A673 (cell line): Measurements from ENCODE around the gene MET. TPM values are rescaled to one million over a fixed set of nuclear protein-coding genes. Genes with fewer than 3 reads are reported as not detected.

Experiments used
- BruUV-seq: library from RNA; stranded (reverse); fragments of 400-500 nt; replicated peaks from 2 replicates; lab custom pipeline; 2021; lab: Mats Ljungman, UMichigan
- CTCF ChIA-PET: fragments of 300-600 bp; sonication (Branson Sonifier 250); formaldehyde crosslinking; loops from one replicate; lab custom pipeline; 2022; ENCODE audit warnings: antibody characterized with exemption; lab: Charles Lee
- POLR2A ChIA-PET: fragments of 300-600 bp; sonication (Branson Sonifier 250); formaldehyde crosslinking; loops from one replicate; lab custom pipeline; 2022; ENCODE audit warnings: antibody characterized with exemption; ENCODE audit not compliant: low non-redundant PET; lab: Charles Lee
- DNase-seq: peaks from one replicate; pipeline ENCODE4 v3.0.0-alpha.2; 2015; ENCODE audit warnings: low spot score
- H3K27ac ChIP-seq: fragments of 200-600 bp; sonication (generic); 2 replicates; pipeline ENCODE4 v1.5.1; 2016; ENCODE audit warnings: mixed run types, low read depth, mild to moderate bottlenecking, mixed read lengths, antibody characterized with exemption, low read length; ENCODE audit not compliant: poor library complexity, severe bottlenecking
- H3K27me3 ChIP-seq: fragments of 200-600 bp; sonication (generic); replicated peaks from 2 replicates; pipeline ENCODE4 v1.6.1; 2017; ENCODE audit warnings: mixed run types, low read depth, mild to moderate bottlenecking, mixed read lengths, antibody characterized with exemption, low read length; ENCODE audit not compliant: insufficient read depth, poor library complexity
- H3K36me3 ChIP-seq: fragments of 200-600 bp; sonication (generic); 2 replicates; pipeline ENCODE4 v1.6.1; 2016; ENCODE audit warnings: mixed run types, mild to moderate bottlenecking, mixed read lengths, antibody characterized with exemption, low read length; ENCODE audit not compliant: insufficient read depth, poor library complexity, severe bottlenecking
- H3K4me1 ChIP-seq: fragments of 200-600 bp; sonication (generic); 2 replicates; pipeline ENCODE4 v1.6.1; 2017; ENCODE audit warnings: mixed run types, mild to moderate bottlenecking, mixed read lengths, antibody characterized with exemption, low read length; ENCODE audit not compliant: insufficient read depth, poor library complexity, severe bottlenecking
- H3K4me3 ChIP-seq: fragments of 200-600 bp; sonication (generic); 2 replicates; pipeline ENCODE4 v1.5.1; 2016; ENCODE audit warnings: low read depth, mixed run types, mild to moderate bottlenecking, mixed read lengths, low read length; ENCODE audit not compliant: poor library complexity, severe bottlenecking
- H3K9me3 ChIP-seq: fragments of 200-600 bp; sonication (generic); 2 replicates; pipeline ENCODE4 v1.6.1; 2016; ENCODE audit warnings: mixed run types, low read depth, mild to moderate bottlenecking, mixed read lengths, antibody characterized with exemption, low read length; ENCODE audit not compliant: poor library complexity, severe bottlenecking
- EZH2 ChIP-seq: fragments of 200-600 bp; sonication (generic); IDR thresholded peaks from 2 replicates; pipeline ENCODE4 v1.6.1; 2017; ENCODE audit warnings: borderline replicate concordance, low read depth, mild to moderate bottlenecking, mixed read lengths, antibody characterized with exemption, low read length; ENCODE audit not compliant: poor library complexity, severe bottlenecking
- intact Hi-C: fragments of 100-400 bp; cut with micrococcal nuclease; formaldehyde crosslinking; loops from one replicate; pipeline ENCODE4 v1.10.0; 2022; ENCODE audit not compliant: unreplicated experiment
- total RNA-seq: library from RNA; stranded (reverse); gene quantifications from 2 replicates; pipeline ENCODE4 v1.2.3, GENCODE V29; 2021
- TF ChIP-seq, protein P1 (sequence below): fragments of 300-800, 200-600 bp; sonication (generic); conservative IDR thresholded peaks from 2 replicates; pipeline ENCODE4 v1.5.1; 2017; ENCODE audit warnings: low read depth, mild to moderate bottlenecking, antibody characterized with exemption, low read length, moderate library complexity, mixed read lengths

Gene MET
- total RNA-seq, 1 experiment from 2014 or later, result 6.8 TPM

DNA sequence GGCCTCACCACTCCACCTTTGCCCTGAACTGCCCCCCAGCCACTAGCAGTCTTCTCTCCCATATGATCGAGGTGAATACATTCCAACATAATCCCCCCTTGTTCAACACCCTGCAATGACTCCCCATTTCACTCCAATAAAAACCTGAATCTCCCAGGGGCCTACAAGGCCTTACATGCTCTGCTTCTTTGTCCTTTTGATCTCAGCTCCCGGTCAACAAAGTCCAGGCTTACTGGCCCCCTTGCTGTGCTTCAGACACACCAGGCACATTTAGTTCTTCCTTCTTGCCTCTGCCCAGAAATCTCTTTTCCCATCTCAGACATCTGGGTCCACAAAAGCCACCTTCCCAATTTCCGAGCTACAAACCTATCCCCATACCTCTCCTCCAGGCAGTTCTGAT, 14.0 kb downstream of the MET start:
- Histone ChIP-seq H3K9me3 (no peaks in the 10 kb centered on the region), H3K36me3 (no peaks in the 10 kb centered on the region), H3K4me3 (no peak overlapping the region), H3K27me3 (no peaks in the 10 kb centered on the region), H3K4me1 (peaks cover 5% of the 10 kb centered on the region), H3K27ac (no peak overlapping the region)
- no peak for DNase-seq
- ChIA-PET CTCF (no interaction called here), POLR2A (no interaction called here)
- TF ChIP-seq, protein P1, sequence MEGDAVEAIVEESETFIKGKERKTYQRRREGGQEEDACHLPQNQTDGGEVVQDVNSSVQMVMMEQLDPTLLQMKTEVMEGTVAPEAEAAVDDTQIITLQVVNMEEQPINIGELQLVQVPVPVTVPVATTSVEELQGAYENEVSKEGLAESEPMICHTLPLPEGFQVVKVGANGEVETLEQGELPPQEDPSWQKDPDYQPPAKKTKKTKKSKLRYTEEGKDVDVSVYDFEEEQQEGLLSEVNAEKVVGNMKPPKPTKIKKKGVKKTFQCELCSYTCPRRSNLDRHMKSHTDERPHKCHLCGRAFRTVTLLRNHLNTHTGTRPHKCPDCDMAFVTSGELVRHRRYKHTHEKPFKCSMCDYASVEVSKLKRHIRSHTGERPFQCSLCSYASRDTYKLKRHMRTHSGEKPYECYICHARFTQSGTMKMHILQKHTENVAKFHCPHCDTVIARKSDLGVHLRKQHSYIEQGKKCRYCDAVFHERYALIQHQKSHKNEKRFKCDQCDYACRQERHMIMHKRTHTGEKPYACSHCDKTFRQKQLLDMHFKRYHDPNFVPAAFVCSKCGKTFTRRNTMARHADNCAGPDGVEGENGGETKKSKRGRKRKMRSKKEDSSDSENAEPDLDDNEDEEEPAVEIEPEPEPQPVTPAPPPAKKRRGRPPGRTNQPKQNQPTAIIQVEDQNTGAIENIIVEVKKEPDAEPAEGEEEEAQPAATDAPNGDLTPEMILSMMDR, result no peak
- TF ChIP-seq EZH2, result no peak
- BruUV-seq, result no TSS peak
- intact Hi-C loops, result no loop called here

DNA sequence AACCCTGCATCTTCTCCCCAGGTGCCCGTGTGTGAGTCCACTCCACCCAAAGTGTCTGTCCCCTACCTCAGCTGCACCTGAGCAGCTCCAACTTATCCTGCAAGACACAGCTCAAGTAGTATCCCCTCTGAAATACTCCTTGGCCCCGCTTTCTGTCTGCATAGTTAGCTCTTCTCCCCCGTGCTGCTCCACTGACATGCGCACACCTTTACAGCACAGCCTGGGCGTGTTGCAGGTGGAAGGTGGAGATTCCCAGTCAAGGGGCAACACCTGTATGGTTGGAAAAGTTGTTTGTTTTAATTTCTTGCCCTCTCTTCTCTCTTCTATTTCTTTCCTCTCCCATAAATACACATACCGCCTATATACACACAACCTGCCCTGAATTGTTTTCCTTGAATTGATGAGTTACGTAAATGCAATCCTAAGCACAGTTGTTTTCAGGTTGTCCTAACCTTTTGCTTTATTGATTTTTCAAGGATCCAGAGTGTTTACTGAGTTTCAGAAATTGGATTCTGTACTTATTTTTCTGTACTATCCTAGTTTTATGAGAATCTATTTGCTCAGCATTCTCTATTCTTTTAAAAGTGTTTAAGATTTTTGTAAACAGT, 14.9 kb downstream of the MET start:
- no peak for DNase-seq
- no TSS peak for BruUV-seq
- CTCF ChIA-PET, result no interaction called here
- H3K27ac ChIP-seq, result no peak overlapping the region
- no peaks in the 10 kb centered on the region for H3K36me3 ChIP-seq
- intact Hi-C loops, result no loop called here
- POLR2A ChIA-PET, result no interaction called here
- H3K4me1 ChIP-seq, result peaks cover 5% of the 10 kb centered on the region
- no peaks in the 10 kb centered on the region for H3K27me3 ChIP-seq
- no peak overlapping the region for H3K4me3 ChIP-seq
- no peaks in the 10 kb centered on the region for H3K9me3 ChIP-seq
- TF ChIP-seq, protein P1, result no peak
- TF ChIP-seq EZH2, result no peak

DNA sequence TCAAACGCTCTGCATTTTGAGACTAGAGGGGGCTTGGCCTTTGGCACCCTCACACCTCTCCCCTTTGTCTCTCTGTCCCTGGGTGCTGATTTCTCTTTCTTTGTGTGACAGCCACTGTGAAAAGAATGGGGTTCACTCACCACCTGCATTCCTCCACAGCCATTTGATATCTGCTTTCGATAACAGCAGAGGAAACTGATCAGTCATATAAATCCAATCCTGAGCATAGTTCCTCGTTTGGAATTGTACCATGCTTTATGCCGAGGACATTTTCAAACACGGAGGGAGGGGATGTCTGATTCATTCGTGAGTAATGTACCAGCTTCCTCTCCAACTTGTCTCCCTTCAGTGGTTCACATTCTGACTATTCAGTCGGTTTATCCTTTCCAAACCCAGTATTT, 15.8 kb downstream of the MET start:
- Histone ChIP-seq H3K9me3 (no peaks in the 10 kb centered on the region), H3K27ac (no peak overlapping the region), H3K36me3 (no peaks in the 10 kb centered on the region), H3K4me3 (no peak overlapping the region), H3K27me3 (no peaks in the 10 kb centered on the region), H3K4me1 (peaks cover 5% of the 10 kb centered on the region)
- no TSS peak for BruUV-seq
- POLR2A ChIA-PET, result no interaction called here
- CTCF ChIA-PET, result no interaction called here
- DNase-seq, result peak; percentile 44
- intact Hi-C loops, result no loop called here
- TF ChIP-seq EZH2, result no peak
- TF ChIP-seq, protein P1, result no peak
